Thyroid gland (tissue), 4 donors: ENCODE results near the gene SLC36A3. TPM values are rescaled to one million over a fixed set of nuclear protein-coding genes. Genes with fewer than 3 reads are reported as not detected.

Experiments used
- DNase-seq, 2 donors: peaks; one replicate each; pipeline ENCODE4 v3.0.0-alpha.2; 2019
- H3K27ac ChIP-seq, 3 donors: fragments of 200-600 bp; sonication (generic); 1 replicate in 2 of 3; 2 replicates in 1 of 3; pipeline ENCODE4 v1.5.1; 2016 to 2019; ENCODE audit warnings: mild to moderate bottlenecking in 1 of 3, moderate library complexity in 1 of 3
- H3K27me3 ChIP-seq: fragments of 200-600 bp; sonication (generic); one replicate; pipeline ENCODE4 v1.5.1; 2019
- H3K36me3 ChIP-seq, 2 donors: fragments of 200-600 bp; sonication (generic); one replicate each; pipeline ENCODE4 v1.5.1; 2016 to 2019
- H3K4me1 ChIP-seq, 2 donors: fragments of 200-600 bp; sonication (generic); one replicate each; pipeline ENCODE4 v1.5.1; 2017 to 2019
- H3K4me3 ChIP-seq, 3 donors: fragments of 200-600 bp; sonication (generic); replicated peaks in 1 of 3; 1 replicate in 2 of 3; 2 replicates in 1 of 3; pipeline ENCODE4 v1.5.1; 2016; ENCODE audit warnings: mild to moderate bottlenecking in 1 of 3
- H3K9me3 ChIP-seq: fragments of 200-600 bp; sonication (generic); one replicate; pipeline ENCODE4 v1.5.1; 2017
- POLR2A ChIP-seq, 2 donors: fragments of 450-650 bp; IDR thresholded peaks; one replicate each; pipeline ENCODE4 v1.6.1; 2017; ENCODE audit warnings: antibody characterized with exemption in 2 of 2, mild to moderate bottlenecking in 2 of 2, moderate library complexity in 1 of 2
- WGBS, 2 donors: methylation state at CpG; one replicate each; pipeline ENCODE4 v1.1.5; 2017; 5-methylcytosine and 5-hydroxymethylcytosine counted together
- intact Hi-C: fragments of 100-400 bp; cut with DNase I; formaldehyde crosslinking; loops from one replicate; pipeline ENCODE4 v1.15.1; 2023
- total RNA-seq, 4 donors: library from RNA; depleted of rRNA; stranded (reverse); fragments of >200 nt; gene quantifications; one replicate each; pipeline ENCODE4 v1.2.3, GENCODE V29; 2016
- TF ChIP-seq, protein P1 (sequence below), 6 experiments: fragments of 200-600 bp in 3 of 6; fragments of 450-650 bp in 3 of 6; sonication (generic) in 3 of 6; IDR thresholded peaks; one replicate each; pipeline ENCODE4 v1.5.1; 2016 to 2019; ENCODE audit warnings: antibody characterized with exemption in 6 of 6, mild to moderate bottlenecking in 2 of 6, inconsistent platforms in 1 of 6, moderate library complexity in 1 of 6

The SLC36A3 gene
- total RNA-seq, 4 donors from 2014 or later: not detected

- H3K27ac ChIP-seq: no peak overlapping the region
- no peaks in the 10 kb centered on the region for H3K4me1 ChIP-seq
- intact Hi-C loops: no loop called here
- H3K4me3 ChIP-seq: no peak overlapping the region
- no peaks in the 10 kb centered on the region for H3K36me3 ChIP-seq
- TF ChIP-seq, protein P1, sequence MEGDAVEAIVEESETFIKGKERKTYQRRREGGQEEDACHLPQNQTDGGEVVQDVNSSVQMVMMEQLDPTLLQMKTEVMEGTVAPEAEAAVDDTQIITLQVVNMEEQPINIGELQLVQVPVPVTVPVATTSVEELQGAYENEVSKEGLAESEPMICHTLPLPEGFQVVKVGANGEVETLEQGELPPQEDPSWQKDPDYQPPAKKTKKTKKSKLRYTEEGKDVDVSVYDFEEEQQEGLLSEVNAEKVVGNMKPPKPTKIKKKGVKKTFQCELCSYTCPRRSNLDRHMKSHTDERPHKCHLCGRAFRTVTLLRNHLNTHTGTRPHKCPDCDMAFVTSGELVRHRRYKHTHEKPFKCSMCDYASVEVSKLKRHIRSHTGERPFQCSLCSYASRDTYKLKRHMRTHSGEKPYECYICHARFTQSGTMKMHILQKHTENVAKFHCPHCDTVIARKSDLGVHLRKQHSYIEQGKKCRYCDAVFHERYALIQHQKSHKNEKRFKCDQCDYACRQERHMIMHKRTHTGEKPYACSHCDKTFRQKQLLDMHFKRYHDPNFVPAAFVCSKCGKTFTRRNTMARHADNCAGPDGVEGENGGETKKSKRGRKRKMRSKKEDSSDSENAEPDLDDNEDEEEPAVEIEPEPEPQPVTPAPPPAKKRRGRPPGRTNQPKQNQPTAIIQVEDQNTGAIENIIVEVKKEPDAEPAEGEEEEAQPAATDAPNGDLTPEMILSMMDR (IDR thresholded peaks at IDR 0.05): no peak
- TF ChIP-seq POLR2A (IDR thresholded peaks at IDR 0.05): no peak
- H3K9me3 ChIP-seq: no peaks in the 10 kb centered on the region
- no peaks in the 10 kb centered on the region for H3K27me3 ChIP-seq
- 57 to 67% methylated on average over 4 of the region's 4 CpGs for WGBS, 2 donors
- DNase-seq: no peak
These were observed 9.9 kb downstream of the SLC36A3 start for GRCh38 chr5:151293624-151294023.

DNA sequence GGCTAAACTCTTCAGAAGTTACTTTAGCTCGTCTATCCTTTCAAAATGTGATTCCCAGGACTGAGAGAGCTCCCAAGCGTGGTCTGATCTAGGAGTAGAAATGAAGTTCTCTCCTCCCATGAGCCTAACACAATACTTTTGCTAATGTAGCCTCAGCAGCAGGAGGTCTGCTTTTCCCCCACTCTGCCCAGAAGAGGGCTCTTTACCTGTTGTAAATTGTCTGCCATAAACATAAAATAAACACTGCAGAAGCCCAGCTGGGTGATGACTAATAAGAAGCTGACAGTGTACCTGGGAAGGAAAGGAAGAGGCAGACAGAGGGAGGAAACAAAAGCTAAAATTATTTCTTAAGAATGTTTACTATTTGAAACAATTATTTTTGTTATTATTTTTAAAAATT, 15.4 kb downstream of the SLC36A3 start:
- Histone ChIP-seq H3K9me3 (no peaks in the 10 kb centered on the region), H3K4me3 (no peak overlapping the region), H3K27me3 (no peaks in the 10 kb centered on the region), H3K36me3 (no peaks in the 10 kb centered on the region), H3K4me1 (peaks cover 0 to 3% of the 10 kb centered on the region in 2 donors), H3K27ac (no peak overlapping the region)
- intact Hi-C loops: no loop called here
- TF ChIP-seq POLR2A (IDR thresholded peaks at IDR 0.05): no peak
- TF ChIP-seq, protein P1 (IDR thresholded peaks at IDR 0.05): no peak
- WGBS, 2 donors: 62 to 65% methylated on average over 2 of the region's 2 CpGs
- DNase-seq: no peak

DNA sequence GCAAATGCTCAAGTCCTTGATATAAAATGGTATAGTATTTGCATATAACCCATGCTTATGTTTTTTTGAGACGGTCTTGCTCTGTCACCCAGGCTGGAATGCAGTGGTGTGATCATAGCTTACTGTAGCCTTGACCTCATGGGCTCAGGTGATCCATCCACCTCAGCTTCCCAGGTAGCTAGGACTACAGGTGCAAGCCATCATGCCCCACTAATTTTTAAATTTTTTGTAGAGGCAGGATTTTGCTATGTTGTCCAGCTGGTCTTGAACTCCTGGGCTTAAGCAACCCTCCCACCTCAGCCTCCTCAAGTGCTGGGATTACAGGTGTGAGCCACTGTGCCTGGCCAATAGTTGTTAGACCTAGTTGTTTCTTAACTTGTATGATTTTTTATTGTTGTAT, 17.3 kb downstream of the SLC36A3 start:
- DNase-seq: peak in 1 of 2 donors; percentile 20
- Histone ChIP-seq H3K4me1 (peaks cover 0 to 3% of the 10 kb centered on the region in 2 donors), H3K36me3 (no peaks in the 10 kb centered on the region), H3K9me3 (no peaks in the 10 kb centered on the region), H3K27ac (peak overlapping the region in 1 of 3 donors; percentile 30), H3K4me3 (no peak overlapping the region), H3K27me3 (no peaks in the 10 kb centered on the region)
- 60 to 61% methylated on average over 1 of the region's 1 CpG for WGBS, 2 donors
- TF ChIP-seq, protein P1 (IDR thresholded peaks at IDR 0.05): no peak
- TF ChIP-seq POLR2A (IDR thresholded peaks at IDR 0.05): no peak
- intact Hi-C loops: no loop called here

GRCh38 chr5:151285683-151286082, 17.9 kb downstream of the SLC36A3 start:
- 41 to 42% methylated on average over 5 of the region's 5 CpGs for WGBS, 2 donors
- TF ChIP-seq, protein P1 (IDR thresholded peaks at IDR 0.05): no peak
- TF ChIP-seq POLR2A (IDR thresholded peaks at IDR 0.05): no peak
- peak; percentile 12 to 52 for DNase-seq

DNA sequence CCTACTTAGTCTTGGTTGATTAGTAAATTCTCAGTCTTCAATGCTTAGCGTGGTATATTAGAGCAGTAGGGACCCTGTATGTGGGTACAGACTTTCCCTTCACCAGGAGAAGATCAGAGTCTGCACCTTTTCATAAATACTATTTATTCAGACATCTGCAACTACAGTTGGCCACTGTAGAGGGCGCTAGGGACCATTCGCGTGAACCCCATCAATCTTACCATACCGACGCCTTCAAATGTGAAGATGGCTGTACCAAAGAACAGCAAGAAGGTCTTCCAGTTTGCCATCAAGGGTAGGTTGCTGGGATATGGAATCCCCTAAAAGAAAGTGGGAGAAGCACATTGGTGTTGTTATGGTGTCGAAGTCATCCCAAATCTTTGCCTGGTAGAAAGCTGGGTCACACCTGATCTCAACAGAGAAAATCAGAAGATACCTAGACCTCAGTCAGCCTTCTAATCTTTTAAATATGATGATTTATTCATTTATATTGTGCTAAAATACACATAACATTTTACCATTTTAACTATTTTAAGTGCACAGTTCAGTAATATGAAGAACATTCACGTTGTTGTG, 19.1 kb downstream of the SLC36A3 start:
- H3K27ac ChIP-seq: no peak overlapping the region
- no peaks in the 10 kb centered on the region for H3K27me3 ChIP-seq
- no peaks in the 10 kb centered on the region for H3K9me3 ChIP-seq
- H3K4me1 ChIP-seq: peaks cover 0 to 3% of the 10 kb centered on the region in 2 donors
- H3K4me3 ChIP-seq: no peak overlapping the region
- H3K36me3 ChIP-seq: no peaks in the 10 kb centered on the region
- TF ChIP-seq, protein P1 (IDR thresholded peaks at IDR 0.05): no peak
- no peak for TF ChIP-seq POLR2A (IDR thresholded peaks at IDR 0.05)
- intact Hi-C loops: no loop called here
- DNase-seq: no peak
- WGBS, 2 donors: 51 to 55% methylated on average over 8 of the region's 8 CpGs

More at GRCh38 chr5:151285683-151286082, 17.9 kb downstream of the SLC36A3 start:
- intact Hi-C loops: no loop called here
- H3K27me3 ChIP-seq: no peaks in the 10 kb centered on the region
- peak overlapping the region in 1 of 3 donors; percentile 30 for H3K27ac ChIP-seq
- H3K4me1 ChIP-seq: peaks cover 0 to 3% of the 10 kb centered on the region in 2 donors
- no peak overlapping the region for H3K4me3 ChIP-seq
- H3K36me3 ChIP-seq: no peaks in the 10 kb centered on the region
- no peaks in the 10 kb centered on the region for H3K9me3 ChIP-seq
